Measurements from ENCODE around the gene CEP295NL.

DNA sequence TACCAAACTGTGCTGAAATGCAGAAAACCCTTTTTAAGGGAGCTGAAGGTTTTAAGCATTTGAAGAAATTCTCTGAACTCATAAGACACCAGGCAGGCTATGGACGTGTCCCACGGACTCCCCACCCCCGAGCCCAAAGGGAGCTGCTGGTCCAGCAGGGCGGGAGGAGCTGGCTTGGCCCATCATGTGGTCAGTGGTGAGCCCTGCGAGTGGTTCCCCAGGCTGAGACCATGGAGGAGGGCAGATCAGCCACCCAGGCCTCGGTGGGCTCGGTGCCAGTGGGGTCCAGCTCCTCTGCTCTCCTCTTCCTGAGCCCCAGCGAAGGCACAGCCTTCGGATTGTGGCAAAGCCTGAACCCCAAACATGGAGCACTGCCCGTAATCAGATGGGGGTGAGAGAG is 49.7 kb upstream of the CEP295NL start:
- TF ChIP-seq, protein P1, sequence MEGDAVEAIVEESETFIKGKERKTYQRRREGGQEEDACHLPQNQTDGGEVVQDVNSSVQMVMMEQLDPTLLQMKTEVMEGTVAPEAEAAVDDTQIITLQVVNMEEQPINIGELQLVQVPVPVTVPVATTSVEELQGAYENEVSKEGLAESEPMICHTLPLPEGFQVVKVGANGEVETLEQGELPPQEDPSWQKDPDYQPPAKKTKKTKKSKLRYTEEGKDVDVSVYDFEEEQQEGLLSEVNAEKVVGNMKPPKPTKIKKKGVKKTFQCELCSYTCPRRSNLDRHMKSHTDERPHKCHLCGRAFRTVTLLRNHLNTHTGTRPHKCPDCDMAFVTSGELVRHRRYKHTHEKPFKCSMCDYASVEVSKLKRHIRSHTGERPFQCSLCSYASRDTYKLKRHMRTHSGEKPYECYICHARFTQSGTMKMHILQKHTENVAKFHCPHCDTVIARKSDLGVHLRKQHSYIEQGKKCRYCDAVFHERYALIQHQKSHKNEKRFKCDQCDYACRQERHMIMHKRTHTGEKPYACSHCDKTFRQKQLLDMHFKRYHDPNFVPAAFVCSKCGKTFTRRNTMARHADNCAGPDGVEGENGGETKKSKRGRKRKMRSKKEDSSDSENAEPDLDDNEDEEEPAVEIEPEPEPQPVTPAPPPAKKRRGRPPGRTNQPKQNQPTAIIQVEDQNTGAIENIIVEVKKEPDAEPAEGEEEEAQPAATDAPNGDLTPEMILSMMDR (IDR thresholded peaks at IDR 0.05): no peak
- TF ChIP-seq POLR2A (IDR thresholded peaks at IDR 0.05) (no peak), POLR2AphosphoS5 (IDR thresholded peaks at IDR 0.05; ENCODE audit: insufficient read depth in 1 of 2, low read depth in 1 of 2) (no peak)

Measured in vagina (tissue), 2 donors.